NT2/D1 (cell line): Measurements from ENCODE around the gene SLC39A2.

Experiments used
- DNase-seq: peaks from one replicate; pipeline ENCODE4 v3.0.0-alpha.2; 2011; ENCODE audit warnings: low read depth, low spot score
- H3K27me3 ChIP-seq: 2 replicates; pipeline ENCODE4 v1.6.0; 2011; ENCODE audit warnings: mild to moderate bottlenecking; ENCODE audit not compliant: insufficient read length, insufficient read depth
- H3K36me3 ChIP-seq: 2 replicates; pipeline ENCODE4 v1.6.1; 2011; ENCODE audit warnings: mild to moderate bottlenecking, low read length, mixed read lengths; ENCODE audit not compliant: insufficient read depth, insufficient read length
- H3K4me1 ChIP-seq: 2 replicates; pipeline ENCODE4 v1.5.1; 2011; ENCODE audit not compliant: insufficient read depth, insufficient read length
- H3K4me3 ChIP-seq: 2 replicates; pipeline ENCODE4 v1.5.1; 2011; ENCODE audit warnings: low read depth; ENCODE audit not compliant: insufficient read length
- H3K9ac ChIP-seq: 2 replicates; pipeline ENCODE4 v1.6.0; 2011; ENCODE audit warnings: low read depth; ENCODE audit not compliant: insufficient read length
- H3K9me3 ChIP-seq: 2 replicates; pipeline ENCODE4 v1.5.1; 2011; ENCODE audit warnings: mild to moderate bottlenecking, low read length; ENCODE audit not compliant: insufficient read depth
- SUZ12 ChIP-seq: IDR thresholded peaks from 2 replicates; pipeline ENCODE4 v1.6.1; 2011; ENCODE audit not compliant: insufficient read length, insufficient read depth; ENCODE audit errors: extremely low read depth
- YY1 ChIP-seq: IDR thresholded peaks from 2 replicates; pipeline ENCODE4 v1.6.1; 2011; ENCODE audit not compliant: insufficient read length, insufficient read depth
- ZNF274 ChIP-seq: IDR thresholded peaks from 2 replicates; pipeline ENCODE4 v1.6.1; 2011; ENCODE audit warnings: mild to moderate bottlenecking, low read depth, low read length

Gene SLC39A2

GRCh38 chr14:21029917-21030316 is 30.8 kb downstream of the SLC39A2 start, which contains the start of gene TPPP2:
Gene TPPP2 (plus strand): TSS chr14:21030217. CDS start chr14:21030582, 365 bp downstream.
- Histone ChIP-seq H3K4me3 (no peak within 1 kb of the TSS), H3K4me1 (peaks cover 3% of the 10 kb centered on the region), H3K9me3 (no peaks in the 10 kb centered on the region), H3K27me3 (no peaks in the 10 kb centered on the region), H3K36me3 (no peaks in the 10 kb centered on the region), H3K9ac (no peak within 1 kb of the TSS)
- no peak for DNase-seq
- TF ChIP-seq YY1, result no peak
- TF ChIP-seq SUZ12, result no peak
- TF ChIP-seq ZNF274, result no peak

GRCh38 chr14:21030531-21030930 is 31.4 kb downstream of the SLC39A2 start:
- no peaks in the 10 kb centered on the region for H3K27me3 ChIP-seq

GRCh38 chr14:21032326-21033132 is 33.4 kb downstream of the SLC39A2 start:
- Histone ChIP-seq H3K36me3 (no peaks in the 10 kb centered on the region), H3K9me3 (no peaks in the 10 kb centered on the region), H3K4me1 (peaks cover 2% of the 10 kb centered on the region), H3K27me3 (no peaks in the 10 kb centered on the region), H3K9ac (no peak overlapping the region), H3K4me3 (no peak overlapping the region)
- no peak for DNase-seq
- TF ChIP-seq YY1, result no peak
- no peak for TF ChIP-seq ZNF274
- TF ChIP-seq SUZ12, result no peak

More at GRCh38 chr14:21030531-21030930, 31.4 kb downstream of the SLC39A2 start:
- TF ChIP-seq ZNF274 (no peak), YY1 (no peak), SUZ12 (no peak)
- Histone ChIP-seq H3K9ac (no peak overlapping the region), H3K4me1 (peaks cover 3% of the 10 kb centered on the region), H3K4me3 (no peak overlapping the region), H3K36me3 (no peaks in the 10 kb centered on the region), H3K9me3 (no peaks in the 10 kb centered on the region)
- DNase-seq, result no peak

GRCh38 chr14:21033133-21033698 is 34.1 kb downstream of the SLC39A2 start:
- H3K36me3 ChIP-seq, result no peaks in the 10 kb centered on the region
- no peak overlapping the region for H3K4me3 ChIP-seq
- no peaks in the 10 kb centered on the region for H3K9me3 ChIP-seq
- peaks cover 2% of the 10 kb centered on the region for H3K4me1 ChIP-seq
- no peak for DNase-seq
- H3K9ac ChIP-seq, result no peak overlapping the region
- H3K27me3 ChIP-seq, result no peaks in the 10 kb centered on the region
- no peak for TF ChIP-seq SUZ12

GRCh38 chr14:21034707-21035106 is 35.6 kb downstream of the SLC39A2 start, which contains the start of gene RNASE13:
Gene RNASE13 (minus strand): TSS chr14:21034807. CDS start chr14:21034288, 519 bp downstream.
- peaks cover 2% of the 10 kb centered on the region for H3K4me1 ChIP-seq
- H3K4me3 ChIP-seq, result no peak within 1 kb of the TSS
- H3K9me3 ChIP-seq, result no peaks in the 10 kb centered on the region
- no peak within 1 kb of the TSS for H3K9ac ChIP-seq
- no peaks in the 10 kb centered on the region for H3K36me3 ChIP-seq
- no peaks in the 10 kb centered on the region for H3K27me3 ChIP-seq
- DNase-seq, result no peak
- TF ChIP-seq SUZ12, result no peak
- no peak for TF ChIP-seq YY1
- no peak for TF ChIP-seq ZNF274

GRCh38 chr14:21036751-21037150 is 37.7 kb downstream of the SLC39A2 start:
- Histone ChIP-seq H3K9ac (no peak overlapping the region), H3K4me3 (no peak overlapping the region), H3K27me3 (no peaks in the 10 kb centered on the region), H3K4me1 (peaks cover 2% of the 10 kb centered on the region), H3K36me3 (no peaks in the 10 kb centered on the region), H3K9me3 (no peaks in the 10 kb centered on the region)
- TF ChIP-seq SUZ12 (no peak), ZNF274 (no peak), YY1 (no peak)
- DNase-seq, result no peak

GRCh38 chr14:21037156-21037555 is 38.1 kb downstream of the SLC39A2 start:
- no peaks in the 10 kb centered on the region for H3K9me3 ChIP-seq
- H3K4me1 ChIP-seq, result peaks cover 2% of the 10 kb centered on the region
- no peaks in the 10 kb centered on the region for H3K36me3 ChIP-seq
- DNase-seq, result no peak
- no peak overlapping the region for H3K4me3 ChIP-seq
- no peak overlapping the region for H3K9ac ChIP-seq
- no peaks in the 10 kb centered on the region for H3K27me3 ChIP-seq
- TF ChIP-seq SUZ12 (no peak), YY1 (no peak), ZNF274 (no peak)
